Fibroblast of pulmonary artery (primary cell): ENCODE measurements around the gene TMEM178A.
"Not testable (repeated sequence)": the region's sequence is repeated elsewhere in the genome, so short reads cannot be mapped to it uniquely, and the experiment has no call there.

Experiments
- DNase-seq: peaks from one replicate; pipeline ENCODE4 v3.0.0-alpha.2; 2010; ENCODE audit warnings: low read depth
- H3K4me3 ChIP-seq: replicated peaks from 2 replicates; pipeline ENCODE4 v1.5.1; 2011; ENCODE audit warnings: low read depth, mild to moderate bottlenecking, control low read depth, low read length, moderate library complexity
- TF ChIP-seq, protein P1 (sequence below): IDR thresholded peaks from 2 replicates; pipeline ENCODE4 v1.5.1; 2011; ENCODE audit warnings: mild to moderate bottlenecking, control low read depth, low read length, inconsistent platforms; ENCODE audit errors: missing control alignments

Gene TMEM178A

DNA sequence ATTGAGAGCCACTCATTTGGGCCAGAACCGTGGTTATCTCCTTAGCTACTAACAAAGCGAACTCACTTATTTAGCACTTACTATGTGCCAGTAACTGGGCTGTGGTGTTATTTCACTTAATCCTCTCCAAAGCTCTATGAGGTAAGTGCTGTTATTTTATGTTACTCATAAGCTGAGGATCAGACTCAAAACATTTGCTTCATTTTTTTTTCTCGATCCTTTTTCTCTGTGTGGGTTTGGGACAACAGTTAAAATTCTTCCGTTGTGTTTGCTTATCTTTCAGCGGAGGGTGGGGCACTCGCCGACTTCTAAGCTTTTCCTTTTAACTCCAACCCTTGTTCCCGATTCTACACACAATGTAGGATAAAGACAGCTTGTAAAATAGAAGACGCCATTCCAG, 52.8 kb downstream of the TMEM178A start:
- TF ChIP-seq, protein P1, sequence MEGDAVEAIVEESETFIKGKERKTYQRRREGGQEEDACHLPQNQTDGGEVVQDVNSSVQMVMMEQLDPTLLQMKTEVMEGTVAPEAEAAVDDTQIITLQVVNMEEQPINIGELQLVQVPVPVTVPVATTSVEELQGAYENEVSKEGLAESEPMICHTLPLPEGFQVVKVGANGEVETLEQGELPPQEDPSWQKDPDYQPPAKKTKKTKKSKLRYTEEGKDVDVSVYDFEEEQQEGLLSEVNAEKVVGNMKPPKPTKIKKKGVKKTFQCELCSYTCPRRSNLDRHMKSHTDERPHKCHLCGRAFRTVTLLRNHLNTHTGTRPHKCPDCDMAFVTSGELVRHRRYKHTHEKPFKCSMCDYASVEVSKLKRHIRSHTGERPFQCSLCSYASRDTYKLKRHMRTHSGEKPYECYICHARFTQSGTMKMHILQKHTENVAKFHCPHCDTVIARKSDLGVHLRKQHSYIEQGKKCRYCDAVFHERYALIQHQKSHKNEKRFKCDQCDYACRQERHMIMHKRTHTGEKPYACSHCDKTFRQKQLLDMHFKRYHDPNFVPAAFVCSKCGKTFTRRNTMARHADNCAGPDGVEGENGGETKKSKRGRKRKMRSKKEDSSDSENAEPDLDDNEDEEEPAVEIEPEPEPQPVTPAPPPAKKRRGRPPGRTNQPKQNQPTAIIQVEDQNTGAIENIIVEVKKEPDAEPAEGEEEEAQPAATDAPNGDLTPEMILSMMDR = no peak
- DNase-seq = no peak
- no peak overlapping the region for H3K4me3 ChIP-seq

DNA sequence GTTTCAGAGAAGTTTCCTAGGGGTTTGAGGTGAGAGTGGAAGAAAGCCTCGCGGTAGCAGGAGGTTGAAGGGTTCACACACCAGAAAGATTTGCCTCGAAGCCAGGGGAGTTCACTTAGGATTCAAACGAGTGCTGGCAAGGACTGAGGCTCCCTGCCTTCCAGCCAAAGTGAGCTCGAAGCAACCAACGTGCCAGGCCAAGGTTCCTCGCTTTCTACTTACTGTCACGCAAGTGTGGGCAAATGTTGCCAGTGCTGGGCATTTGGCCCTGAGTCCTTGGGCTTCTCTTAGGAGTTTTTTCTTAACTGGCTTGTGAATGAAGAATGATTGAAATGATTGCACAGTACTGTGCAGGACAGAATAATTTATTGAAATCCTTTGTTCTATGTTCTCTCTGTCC, 53.6 kb downstream of the TMEM178A start:
- no peak for DNase-seq

DNA sequence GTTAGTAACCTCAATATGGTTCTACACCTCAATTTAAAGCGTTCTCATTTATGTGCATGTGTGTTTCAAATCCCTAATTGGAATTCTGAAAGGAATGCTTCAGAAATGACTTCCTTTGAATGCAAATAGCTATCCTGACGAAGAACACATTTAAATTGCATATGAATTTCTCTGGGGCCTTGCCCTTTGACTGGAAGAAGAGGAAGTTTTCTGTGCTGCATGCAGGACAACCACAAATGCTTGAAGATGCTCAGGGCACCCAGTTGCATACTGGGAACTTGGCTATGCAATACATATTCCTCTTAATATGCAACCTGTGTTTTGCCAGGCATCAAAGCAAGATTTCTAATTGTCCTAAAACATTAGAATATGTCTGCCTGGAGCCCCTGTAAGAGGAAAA, 55.3 kb downstream of the TMEM178A start:
- TF ChIP-seq, protein P1 = no peak
- DNase-seq = no peak

More for the DNA sequence above, 53.6 kb downstream of the TMEM178A start:
- no peak overlapping the region for H3K4me3 ChIP-seq
- TF ChIP-seq, protein P1 = no peak

DNA sequence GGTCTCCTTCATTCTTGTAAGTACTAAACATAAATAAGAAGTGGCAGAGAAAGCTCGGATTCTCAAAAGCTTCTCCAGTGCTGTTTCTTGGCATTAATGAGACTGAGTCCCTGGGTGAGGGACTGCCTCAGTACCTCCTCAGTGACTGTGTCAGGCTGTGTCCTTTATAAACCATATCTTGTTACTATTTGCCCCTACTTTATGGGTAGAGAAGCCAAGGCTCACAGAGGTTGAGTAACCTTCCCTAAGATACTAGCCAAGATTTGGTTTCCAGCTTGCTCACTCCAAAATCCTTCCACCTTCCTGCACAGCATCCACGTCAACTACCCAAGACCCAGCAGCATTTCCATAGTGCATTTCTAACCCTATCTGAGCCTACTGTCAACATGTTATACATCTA, 57.8 kb downstream of the TMEM178A start:
- no peak for DNase-seq
- TF ChIP-seq, protein P1 = no peak
- H3K4me3 ChIP-seq = no peak overlapping the region

More for the DNA sequence above, 55.3 kb downstream of the TMEM178A start:
- H3K4me3 ChIP-seq = no peak overlapping the region

DNA sequence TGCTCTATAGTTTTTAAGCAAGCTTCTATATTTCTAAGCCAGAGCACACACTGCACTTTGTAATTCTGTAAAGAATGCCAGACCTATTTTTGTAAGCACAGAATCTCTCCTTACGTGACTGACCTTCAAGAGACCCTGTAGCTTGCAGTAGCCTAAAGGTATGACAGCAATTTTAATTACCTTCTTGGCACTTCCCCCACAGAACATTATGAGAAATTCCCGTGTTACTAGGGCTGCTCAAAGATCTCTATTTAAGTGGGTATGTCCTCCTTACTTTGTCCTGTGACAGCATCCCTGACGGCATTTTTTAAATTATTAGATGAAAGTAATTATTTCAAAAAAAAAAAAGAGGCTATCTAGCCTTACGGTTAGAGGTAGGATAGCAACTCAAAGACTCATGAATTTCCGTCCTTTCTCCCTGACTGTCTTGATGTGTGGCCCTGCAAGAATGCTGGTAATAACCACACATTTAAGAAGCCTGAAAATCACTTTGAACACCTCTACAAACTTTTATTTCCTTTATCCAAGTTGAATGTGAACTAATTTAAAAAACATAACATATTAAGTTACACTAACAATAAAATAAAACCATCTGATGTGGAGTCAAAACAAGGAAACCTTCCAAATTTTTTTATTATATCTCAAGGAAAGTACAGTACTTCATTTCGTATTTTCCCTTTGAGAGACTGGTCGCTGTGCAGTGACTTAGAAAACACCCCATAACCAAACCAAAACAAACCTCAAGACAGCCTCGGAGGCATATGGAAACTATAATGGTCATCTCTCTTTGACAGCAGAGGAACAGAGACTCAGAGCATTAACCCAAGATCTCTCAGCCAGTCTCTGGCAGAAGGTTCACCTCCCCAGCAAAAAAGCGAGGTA, 58.5 kb downstream of the TMEM178A start:
- H3K4me3 ChIP-seq = no peak overlapping the region
- no peak for DNase-seq
- TF ChIP-seq, protein P1 = no peak

DNA sequence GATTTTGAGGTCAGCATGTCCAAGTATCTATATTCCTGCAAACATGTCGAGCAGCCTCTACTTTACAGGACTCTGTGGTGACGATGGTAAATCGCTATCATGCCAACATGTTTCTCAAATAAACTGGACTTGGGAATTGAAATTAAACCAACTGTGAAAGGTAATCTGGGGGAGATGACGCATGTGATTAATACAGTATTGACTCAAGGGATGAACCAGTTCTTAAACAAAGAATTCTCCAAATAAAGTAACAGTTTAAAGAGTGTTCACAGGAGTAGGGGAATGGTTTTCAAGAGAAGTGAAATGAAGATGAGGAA, 59.1 kb downstream of the TMEM178A start:
- DNase-seq = no peak
- TF ChIP-seq, protein P1 = no peak
- H3K4me3 ChIP-seq = no peak overlapping the region

DNA sequence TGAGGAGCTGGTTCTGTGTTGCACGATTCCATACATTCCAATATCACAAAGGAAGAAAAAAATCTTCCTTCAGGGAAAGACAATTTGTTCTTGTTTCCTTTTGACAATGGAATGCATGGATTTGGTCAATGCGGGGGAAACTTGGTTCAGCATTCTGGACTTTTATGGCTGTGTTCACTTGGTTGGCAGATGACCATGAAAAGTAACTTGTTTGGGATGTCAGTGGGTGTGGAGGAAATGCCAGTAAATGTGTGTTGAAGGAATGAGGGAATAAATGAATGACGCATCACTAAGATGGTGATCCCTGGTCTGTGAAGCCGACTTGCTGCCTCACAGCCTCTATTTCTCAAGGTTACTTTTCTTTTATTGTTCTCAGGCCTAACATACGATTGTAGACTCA, 59.7 kb downstream of the TMEM178A start:
- peak; percentile 36 for DNase-seq
- TF ChIP-seq, protein P1 = no peak
- no peak overlapping the region for H3K4me3 ChIP-seq

DNA sequence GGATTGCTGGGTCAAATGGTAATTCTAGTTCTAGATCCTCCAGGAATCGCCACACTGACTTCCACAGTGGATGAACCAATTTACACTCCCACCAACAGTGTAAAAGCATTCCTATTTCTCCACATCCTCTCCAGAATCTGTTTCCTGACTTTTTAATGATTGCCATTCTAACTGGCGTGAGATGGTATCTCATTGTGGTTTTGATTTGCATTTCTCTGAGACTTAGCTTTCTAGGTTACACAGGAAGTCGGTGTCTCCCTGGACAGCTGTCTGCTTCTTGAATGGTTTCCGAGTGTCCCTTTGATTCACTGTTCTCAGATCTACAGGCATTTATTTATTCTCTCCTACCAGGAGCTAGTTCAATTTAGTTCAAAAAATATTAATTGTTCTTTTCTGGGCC, 62.4 kb downstream of the TMEM178A start:
- not testable (repeated sequence) for H3K4me3 ChIP-seq, DNase-seq
